GM18499 (cell line): ENCODE measurements around the gene SNAP23.

Experiments used
- ATAC-seq: cut with Tn5 transposase; IDR thresholded peaks from one replicate; pipeline ENCODE4 v1.9.1; 2021; ENCODE audit warnings: moderate number of reproducible peaks; ENCODE audit not compliant: insufficient read depth, unreplicated experiment

The SNAP23 gene

DNA sequence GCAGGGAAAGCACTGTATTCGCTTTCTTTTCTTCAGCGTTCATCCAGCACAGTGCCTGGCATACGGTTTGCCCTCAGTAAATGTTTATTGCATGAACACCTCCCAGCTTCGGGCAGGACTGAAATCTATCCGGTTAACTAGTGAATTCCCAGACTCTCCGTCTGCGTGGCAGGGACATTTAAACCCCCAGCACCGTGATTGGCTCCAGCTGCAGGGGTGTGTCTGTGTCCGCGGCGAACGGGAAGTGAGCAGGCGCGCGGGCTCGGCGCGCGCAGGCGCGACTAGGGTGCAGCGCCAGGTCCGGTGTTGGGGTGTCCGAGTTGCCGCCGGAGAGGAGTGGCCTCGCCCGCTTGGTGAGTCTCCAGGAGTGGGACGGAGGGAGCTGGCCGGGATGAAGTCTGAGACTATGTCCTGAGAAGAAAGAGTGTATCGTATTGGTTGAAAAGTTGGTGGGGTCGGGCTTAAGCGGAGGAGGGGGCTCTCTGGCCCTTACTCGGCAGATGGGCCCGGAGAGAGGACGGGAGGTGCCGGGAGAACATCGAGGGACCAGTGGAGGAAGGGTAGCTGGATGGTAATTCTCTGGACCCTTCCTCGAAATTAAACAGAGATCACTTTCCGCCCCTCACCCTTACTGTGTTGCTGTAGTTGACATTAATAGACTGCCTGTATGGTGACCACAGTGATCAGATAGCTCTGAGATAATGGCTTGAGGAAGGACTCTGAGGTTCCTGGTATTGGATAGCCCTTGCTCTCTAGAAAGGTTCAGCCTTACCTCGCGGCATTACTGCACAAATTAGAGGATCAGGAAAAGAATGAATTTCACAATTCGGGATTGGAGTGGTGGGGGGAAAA is at the start of gene SNAP23:
SNAP23 (plus strand) TSS at position 274 of the 852 bp plus-strand sequence. CDS start 16,213 bp downstream, outside the sequence.
- ATAC-seq, result no peak

DNA sequence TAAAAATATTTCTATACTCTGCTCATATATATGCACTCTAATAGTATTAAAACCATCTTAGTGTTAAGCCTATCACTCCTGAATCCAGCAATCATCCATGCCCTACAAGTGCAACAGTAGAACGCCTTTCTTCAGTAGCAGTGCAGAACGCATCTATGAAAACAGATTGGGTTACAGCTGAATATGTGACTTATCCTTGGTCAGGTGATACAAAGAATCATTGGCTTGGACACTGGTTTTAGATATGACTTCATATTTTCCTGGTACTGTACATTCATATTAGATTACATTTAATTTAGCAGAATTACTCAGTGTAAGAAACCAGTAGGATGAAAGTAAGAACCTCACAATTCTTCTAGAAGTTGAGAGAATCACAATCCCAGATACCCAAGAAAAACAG is 47.8 kb upstream of the SNAP23 start:
- no peak for ATAC-seq

DNA sequence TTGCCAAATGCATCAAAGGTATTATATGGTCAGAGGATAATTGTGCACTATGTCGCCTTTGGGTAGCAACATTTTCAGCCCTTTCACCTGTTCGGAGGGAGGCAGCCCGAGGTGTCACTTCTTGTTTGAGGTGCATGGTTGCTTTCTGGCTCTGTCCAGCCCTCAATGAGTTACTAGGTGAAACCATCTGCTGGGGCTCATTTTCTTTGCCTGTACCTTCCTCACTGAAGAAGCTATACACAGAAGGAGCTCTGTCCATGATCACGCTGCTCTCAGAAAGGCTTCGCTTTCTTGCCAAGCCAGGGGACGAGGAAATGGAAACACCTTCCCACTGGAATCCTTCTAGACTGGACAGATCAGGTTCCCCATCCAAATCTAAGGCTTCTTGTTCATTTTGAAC is 47.2 kb upstream of the SNAP23 start:
- ATAC-seq, result no peak

DNA sequence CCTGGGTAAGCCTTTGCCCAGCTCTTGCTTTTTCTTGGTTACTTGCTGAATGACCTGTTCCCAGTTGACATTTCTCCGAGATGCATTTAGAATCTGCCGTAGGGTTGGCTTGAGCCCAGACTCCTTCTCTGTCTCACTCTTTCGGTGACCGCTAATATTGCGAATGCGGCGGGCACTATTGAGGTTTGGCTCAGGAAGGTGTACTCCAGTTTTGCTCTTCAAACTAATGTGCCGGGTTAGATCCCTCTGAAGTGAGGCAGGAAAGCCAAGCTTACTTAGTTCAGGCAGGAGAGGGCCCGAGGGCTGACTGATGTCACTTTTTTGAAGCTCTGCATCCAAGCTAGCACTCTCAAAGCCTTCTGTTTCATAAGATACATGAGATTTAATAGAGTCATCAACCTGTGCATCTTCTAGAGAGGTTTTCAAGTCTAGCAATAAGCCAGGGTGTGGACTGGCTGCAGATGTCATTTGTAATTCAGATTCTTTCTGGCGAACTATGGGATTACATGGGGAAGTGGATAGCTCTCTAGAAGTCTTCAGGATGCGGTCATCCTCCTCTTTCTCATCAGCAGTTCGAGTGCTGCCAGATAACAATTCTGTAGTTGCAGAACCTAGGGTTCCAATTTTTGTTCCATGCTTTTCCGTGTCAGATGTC is 45.5 kb upstream of the SNAP23 start:
- no peak for ATAC-seq

DNA sequence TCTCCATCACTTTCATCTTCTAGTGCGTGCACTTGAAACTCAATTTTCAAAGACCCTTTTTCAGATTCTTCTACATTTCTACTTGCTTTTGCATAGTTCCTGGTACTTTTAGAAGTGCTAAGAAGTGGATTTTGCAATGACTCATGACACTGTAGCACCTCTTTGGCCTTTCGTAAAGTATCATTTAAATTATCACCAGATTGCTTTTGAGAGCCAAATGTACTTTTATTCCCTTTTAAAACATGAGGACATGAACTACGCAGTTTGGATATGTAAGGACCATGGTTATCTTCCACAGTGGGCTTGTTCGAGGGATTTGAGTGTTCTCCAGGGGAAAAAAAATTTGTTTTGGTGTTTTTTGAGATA is 45.0 kb upstream of the SNAP23 start:
- no peak for ATAC-seq

DNA sequence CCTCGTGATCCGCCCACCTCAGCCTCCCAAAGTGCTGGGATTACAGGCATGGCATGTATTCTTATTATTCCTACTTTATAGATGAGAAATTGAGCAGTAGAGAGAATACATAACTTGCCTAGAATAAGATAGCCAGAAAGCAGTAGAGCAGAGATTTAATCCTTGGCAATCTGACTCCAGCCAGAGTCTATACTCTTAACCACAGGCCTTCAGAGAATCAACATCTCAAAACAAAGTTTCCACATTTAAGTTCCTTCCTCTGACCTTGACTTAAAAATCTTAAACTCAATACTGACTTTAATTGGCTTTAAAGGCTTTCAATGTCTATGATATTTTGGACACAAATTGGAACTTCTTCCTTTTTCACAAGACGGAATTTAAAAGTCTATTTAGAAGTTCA is 41.6 kb upstream of the SNAP23 start:
- no peak for ATAC-seq

DNA sequence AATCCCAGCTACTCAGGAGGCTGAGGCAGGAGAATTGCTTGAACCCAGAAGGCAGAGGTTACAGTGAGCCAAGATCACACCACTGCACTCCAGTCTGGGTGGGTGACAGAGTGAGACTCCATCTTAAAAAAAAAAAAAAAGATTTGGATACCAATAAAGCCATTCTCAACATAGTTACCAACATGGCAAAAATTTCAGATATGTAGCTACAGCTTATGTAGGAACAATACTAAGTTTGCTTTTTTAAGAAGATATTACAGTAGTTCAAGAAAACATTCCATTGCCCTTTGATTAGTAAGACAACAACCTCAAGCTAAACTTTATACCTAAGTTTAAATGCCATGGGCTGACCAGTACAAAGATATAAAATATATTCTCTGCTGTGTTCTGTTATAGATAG is 38.9 kb upstream of the SNAP23 start:
- ATAC-seq, result no peak

DNA sequence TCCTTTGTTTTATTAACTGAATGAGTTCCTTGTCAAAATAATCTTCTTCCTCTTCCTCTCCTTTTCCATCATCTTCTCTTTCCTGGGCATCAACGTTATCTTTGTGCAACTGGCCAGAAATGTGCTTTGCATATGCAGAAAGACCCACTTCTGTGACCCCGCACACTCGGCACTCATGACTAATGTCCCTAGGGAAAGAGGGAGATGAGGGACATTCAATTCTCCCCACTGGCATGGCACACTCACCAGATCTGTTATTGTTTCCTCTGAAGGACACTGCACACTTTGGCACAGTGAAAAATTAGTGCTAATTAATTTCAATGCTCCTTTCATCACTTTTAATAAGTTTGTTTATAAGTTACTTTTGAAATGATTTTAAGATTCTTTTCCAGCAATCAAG is 38.5 kb upstream of the SNAP23 start:
- ATAC-seq, result no peak

DNA sequence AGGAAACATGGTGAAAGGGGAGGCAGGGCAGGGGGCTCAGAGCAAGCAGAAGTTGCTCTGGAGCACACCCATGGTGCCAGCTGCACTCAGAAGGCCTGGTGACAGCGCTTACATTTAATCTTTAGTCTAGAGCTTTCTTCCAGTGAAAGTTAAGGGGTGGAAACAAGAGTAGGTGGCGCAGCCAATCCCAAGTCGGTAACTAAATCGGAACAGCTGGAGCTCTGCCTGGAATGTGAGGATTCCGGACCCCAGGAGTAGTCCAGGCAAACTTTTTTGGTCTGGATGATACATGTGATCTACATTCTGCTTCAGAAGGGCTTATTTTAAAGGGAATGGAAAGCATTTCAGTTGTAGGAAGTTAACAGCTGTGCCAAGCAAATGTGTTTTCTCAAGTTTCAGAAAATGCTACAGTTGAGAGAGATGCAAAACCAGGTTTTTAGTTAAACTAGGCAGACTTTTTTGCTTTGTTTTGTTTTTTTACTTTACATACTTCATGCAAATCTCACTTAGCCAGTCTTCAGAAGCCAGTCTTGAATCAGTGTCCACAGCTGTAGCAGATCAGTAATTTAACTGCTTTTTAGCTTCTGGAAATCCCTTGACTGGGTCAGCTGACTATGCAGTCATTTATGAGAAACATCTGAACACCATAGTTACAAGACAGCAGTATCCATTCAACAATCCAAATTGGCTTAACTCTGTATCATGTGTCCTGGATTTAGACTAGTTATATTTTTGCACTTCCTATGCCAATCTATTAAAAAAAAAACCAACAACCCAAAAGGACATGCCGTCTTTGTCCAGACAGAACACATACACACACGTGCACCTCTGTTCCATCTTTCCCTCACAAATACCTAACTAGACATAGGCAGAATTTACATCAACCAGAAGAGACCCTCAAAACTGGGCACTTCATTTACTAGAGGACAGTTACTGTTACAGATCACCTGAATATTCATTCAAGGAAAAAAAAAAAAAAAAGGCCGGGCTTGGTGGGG is 37.7 kb upstream of the SNAP23 start:
- ATAC-seq, result no peak

DNA sequence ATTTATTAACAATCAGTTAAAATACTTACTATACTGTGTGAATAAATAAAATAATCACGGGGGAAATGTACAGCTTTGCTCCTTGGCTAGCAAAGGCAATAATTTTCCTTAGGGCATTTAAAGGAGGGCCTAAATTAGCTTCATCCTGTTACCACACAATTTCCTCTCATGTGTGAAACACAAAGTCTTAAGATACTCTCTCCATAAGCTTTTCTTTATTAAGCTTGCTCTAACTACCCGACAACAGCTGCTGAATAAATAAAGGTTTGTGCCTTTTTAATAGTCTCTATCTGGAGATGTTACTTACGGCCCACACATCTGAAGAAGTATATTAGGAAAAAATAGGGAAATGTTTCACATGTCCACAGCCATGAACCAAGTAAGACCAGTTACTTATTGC is 34.2 kb upstream of the SNAP23 start:
- ATAC-seq, result no peak

DNA sequence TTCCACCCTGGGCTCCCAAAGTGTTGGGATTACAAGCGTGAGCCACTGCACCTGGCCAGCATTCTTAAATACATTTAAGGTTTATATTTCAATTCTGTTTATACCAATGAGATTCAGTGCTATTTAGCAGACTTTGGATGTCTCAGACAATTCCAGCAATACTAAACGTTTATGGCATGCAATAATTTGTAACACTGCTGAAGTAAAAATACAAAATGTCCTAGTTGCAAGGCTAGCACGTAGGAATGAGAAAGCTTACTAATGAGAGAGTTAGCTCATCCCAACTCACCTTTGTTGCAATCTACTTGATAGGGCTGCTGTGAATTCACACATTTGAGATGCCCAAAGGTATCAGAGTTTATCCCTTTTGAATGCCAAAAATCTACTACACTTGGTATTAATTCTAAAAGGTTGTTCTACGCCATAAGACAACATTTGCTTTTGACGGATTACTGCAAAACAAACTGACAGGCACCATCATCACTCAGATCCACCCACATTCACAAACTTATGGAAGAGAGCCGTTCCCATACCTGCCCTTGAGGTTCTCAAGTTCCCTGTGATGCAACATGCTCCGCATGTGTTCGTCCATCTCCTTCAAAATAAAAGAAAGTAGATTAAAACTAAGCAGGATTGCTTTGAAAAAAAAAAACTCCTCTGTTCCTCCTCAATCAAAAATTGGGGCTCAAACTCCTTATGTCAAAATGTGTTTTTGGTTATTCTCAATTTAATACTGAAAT is 29.7 kb upstream of the SNAP23 start:
- ATAC-seq, result no peak

DNA sequence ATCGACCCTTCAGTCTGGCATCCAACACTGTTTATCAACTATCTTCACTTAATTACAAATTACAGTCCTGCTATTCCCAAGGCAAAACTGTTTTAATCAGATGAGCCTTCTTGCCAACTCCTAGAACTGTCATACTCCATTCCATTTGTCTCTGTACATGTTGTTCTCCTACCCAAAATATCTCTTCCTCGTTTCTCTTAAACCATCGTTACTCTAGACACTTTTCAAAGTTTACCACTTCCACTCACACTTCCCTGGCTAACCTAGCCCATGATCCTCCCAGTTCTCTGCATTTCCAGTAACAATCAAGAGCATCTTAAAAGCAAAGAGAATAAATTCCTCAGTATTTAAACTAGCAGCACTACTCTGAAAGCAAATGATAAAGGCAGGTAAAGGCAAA is 24.4 kb upstream of the SNAP23 start:
- no peak for ATAC-seq

DNA sequence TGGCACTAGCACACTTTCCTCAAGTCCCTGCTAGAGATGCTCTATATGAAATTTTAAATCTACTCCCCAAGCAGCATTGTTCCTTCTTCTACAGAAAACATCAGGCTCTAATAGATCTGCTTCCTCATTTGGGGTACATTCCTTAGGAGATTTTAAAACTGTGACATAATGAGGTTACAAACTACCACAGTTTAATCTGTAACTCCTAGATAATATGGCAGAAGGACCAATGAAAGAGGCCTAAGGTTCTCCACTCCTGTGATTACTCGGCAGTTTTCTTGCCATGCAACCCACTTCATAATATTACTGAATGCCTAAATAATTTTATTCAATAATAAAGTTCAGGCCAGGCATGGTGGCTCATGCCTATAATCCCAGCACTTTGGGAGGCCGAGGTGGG is 20.6 kb upstream of the SNAP23 start:
- no peak for ATAC-seq

DNA sequence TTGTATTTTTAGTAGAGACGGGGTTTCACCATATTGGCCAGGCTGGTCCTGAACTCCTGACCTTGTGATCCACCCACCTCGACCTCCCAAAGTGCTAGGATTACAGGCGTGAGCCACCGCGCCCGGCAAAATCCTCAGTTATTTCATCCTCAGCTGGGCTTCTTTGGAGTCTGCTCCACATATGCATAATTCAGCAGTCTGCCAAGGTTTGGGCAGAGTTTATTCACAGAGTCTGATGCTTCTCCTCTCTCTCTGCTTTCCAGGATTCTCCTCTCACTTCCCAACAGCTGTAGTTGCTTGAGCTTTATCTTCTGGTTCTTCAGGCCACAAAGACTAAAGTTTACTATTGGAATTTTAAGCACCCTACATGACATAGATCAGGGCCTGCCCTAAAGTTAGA is 12.7 kb upstream of the SNAP23 start:
- no peak for ATAC-seq

DNA sequence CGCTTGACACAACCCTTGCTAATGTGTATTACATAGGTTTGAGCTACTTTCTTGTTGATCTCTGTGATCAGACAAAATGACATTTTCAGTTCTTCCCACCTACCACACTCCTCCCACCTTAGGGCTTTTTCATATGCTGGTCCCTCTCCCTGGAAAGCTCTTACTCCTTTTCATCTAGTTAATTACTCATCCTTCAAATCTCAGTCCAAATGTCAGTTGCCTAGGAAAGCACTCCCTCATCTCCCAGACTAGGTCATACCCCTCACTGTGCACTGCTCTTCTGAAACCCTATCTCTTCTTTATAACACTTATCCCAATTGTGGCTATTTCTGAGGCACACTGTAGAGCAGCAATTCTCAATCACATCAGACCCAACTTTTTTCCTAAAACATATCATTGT is 11.8 kb upstream of the SNAP23 start:
- no peak for ATAC-seq

DNA sequence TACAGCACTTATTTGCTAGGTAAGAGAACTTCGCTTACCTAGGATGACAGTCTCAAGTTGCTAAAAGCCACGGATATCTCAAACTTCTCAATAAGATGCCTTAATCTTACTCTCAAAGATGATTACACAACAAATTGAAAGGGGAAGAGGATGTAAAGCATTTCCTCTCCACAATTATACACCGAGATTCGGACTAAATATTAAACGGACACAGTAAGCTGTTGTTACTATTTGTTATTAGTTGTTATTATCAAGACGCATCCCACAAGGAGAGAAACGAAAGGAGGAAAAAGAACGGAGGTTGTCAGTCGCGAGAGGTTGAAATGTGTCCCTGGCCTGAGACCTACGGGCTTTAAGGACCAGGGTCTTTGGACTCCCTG is 5.2 kb upstream of the SNAP23 start:
- no peak for ATAC-seq

DNA sequence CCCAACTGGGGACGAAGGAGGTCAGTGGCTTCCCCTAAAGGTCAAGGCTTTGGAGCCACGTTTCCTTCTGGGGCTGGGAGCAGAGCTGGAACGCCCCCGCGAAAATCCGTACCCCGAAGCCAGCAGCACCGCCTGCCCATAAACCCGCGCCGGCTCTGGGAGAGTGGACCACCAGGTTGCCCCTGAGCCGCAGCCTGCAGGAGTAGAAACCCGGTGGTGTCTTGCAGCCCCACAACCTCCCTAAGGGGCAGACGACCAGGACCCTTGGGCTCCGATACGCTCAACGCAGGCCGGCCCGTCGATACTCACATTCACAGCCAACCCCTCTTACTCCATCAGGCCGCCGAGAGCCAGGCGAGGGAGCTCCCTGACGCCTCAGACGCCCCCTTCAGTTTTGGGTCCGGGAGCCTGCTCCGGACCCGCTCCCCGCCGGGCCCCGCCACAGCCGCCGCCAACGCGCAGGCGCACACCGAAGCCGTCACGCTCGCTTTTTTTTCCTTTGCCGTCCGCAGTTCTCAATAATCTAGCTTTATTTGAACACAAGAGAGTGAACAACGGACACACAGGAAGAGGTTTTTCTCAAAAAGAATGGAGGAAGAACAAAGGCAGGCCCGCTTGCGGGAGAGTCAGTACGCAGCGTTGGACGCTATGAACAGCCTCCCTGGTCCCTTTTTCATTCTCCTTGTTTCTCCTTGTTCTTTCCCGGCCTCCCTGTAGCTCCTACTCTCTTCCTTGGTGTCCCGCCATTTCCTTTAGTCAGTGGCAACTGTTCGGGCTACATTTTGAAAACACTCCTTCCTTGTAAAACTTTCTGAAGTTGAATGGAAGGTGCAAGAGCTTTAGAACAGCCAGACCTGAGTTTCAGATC is 4.5 kb upstream of the SNAP23 start, which contains the start of gene ZNF106:
ZNF106 (minus strand) TSS at position 471 of the 868 bp plus-strand sequence. CDS start 18,852 bp downstream, outside the sequence.
- ATAC-seq, result no peak

DNA sequence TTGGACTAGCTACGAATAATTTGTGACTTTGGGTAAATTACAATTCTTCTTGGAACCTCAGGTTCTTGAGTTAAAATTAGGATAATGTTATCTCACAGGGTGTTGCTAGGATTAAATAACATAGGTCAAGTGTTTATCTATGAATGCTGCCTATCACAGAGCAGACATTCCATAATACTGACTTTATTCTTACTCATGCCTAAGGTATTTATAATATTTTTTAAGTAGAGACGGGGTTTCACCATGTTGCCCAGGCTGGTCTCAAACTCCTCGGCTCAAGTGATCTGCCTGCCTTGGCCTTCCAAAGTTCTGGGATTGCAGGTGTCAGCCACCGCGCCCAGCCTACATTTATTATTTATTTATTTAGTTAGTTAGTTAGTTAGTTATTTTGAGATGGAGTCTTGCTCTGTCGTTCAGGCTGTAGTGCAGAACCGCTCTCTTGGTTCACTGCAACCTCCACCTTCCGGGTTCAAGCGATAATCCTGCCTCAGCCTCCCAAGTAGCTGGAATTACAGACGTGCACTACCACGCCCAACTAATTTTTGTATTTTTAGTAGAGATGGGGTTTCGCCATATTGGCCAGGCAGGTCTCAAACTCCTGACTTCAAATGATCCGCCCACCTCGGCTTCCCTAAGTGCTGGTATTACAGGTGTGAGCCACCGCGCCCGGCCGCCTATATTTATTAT is 3.8 kb upstream of the SNAP23 start:
- no peak for ATAC-seq

DNA sequence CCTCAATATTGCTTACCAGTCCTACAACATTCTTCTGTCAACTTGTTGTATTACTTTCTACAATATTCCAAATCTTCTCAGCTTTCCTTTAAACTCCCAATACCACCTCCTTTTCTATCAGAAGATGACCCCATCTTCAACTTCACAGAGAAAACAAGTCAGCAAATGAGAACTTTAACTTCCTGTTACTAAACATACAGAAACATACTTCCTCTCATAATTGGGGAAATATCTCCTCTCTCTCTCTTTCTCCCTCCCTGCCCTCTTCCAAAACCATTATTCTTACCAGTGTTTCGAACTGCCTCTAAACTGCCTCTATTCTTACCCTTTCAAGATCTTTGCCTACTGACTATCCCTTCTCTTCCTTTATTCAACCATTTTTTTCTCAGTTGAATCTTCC is 1.8 kb upstream of the SNAP23 start:
- ATAC-seq, result no peak
